SKM-1 (cell line): ENCODE data around the gene PFKL.
"Not testable (repeated sequence)": the region's sequence is repeated elsewhere in the genome, so short reads cannot be mapped to it uniquely, and the experiment has no call there.

Source experiments
- DNase-seq: peaks from one replicate; lab custom pipeline; 2025; ENCODE audit not compliant: unreplicated experiment; lab: John Stamatoyannopoulos, UW

PFKL gene

GRCh38 chr21:44293551-44294231, 6.2 kb upstream of the PFKL start:
- no peak for DNase-seq

- no peak for DNase-seq
These were observed 5.3 kb upstream of the PFKL start for GRCh38 chr21:44294391-44295162.

GRCh38 chr21:44295163-44295573, 4.7 kb upstream of the PFKL start:
- DNase-seq: no peak

DNA sequence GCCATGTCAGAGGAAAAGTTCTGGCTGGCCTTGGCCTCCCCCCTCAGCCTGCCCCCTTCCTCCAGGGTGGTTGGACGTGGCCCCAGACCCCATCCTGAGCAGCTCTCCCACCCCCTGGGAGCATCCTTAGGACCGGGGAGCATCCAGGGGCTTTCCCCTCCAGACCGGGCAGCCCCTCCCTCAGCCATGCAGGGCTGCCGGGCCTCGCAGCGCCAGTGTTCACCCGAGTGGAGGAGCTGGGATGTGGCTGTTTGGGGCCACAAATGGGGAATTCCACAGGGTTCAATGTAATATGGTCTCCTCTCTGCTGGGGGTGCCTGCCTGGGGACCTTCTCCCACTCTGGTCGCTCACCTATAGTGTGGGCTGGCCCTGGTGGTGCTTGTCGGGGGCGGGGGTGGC, 4.2 kb upstream of the PFKL start:
- DNase-seq: no peak

DNA sequence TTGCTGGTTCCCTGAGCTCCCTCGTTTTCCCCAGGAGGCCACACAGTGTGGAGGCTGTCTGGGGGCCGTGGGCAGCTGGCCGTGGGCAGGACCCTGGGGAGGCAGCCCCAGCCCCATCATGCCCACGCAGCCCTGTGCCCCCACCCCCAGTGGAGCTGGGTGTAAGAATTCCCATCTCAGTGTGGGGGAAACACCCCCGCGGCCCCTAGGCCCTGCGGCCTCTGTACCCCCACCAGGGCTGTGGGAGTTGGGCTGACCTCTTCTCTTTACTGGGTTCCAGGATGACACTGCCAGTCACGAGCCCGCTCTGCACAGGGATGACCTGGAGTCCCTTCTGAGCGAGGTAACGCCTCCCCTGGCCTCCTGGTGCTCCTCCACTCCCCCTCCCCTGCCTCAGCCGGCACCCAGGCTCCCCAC, 3.7 kb upstream of the PFKL start:
- no peak for DNase-seq

DNA sequence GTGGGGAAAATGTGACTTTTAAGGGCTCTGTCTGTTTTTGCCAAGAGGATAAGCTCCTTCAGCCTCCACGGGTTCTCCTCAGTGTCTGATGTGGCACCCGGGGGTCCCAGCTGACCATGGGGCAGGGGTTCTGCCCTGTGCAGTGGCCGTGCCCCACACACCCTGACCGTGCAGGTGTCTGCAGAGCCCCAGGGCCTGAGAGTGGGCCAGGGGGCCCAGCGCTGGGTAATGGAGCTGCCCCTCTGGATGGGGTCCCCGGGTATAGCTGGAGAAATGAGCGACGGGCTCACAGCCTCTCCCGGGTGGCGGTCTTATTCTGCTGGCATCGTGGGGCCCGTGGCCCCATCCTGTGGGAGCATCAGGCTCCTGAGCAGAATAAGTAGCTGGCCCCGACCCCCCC, 2.9 kb upstream of the PFKL start:
- DNase-seq: no peak

- peak; percentile 62 for DNase-seq
These were observed 2.1 kb upstream of the PFKL start for GRCh38 chr21:44297525-44298290.

DNA sequence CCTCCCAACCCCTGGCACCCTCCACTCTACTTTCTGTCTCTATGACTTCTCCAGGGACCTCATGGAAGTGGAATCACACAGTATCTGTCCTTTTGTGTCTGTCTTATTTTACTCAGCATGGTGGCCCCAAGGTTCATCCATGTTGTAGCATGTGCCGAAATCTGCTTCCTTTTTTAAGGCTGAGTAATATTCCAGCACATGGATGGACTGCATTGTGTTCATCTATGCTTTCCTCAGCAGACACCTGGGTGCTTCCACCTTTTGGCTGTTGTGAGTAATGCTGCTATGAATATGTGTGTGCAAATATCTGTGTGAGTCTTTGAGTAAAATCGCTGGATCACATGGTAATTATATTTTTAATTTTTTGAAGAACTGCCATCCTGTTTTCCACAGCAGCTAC, 1.6 kb upstream of the PFKL start:
- DNase-seq: no peak

DNA sequence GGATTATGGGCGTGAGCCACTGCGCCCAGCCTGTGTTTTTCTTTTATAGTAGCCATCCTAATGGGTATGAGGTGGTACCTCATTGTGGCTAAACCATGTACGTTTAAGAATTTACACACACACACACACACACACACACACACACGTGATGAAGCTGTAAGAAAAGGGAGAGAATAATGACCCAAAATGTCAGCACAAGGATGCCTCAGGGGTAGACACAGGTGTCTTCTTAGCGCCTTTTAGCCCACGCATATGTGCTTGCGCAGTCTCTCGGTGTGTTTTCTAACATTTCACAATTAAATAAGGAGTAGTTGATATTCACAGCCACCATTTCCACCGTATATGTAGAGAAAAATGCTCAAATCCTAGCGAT, 782 bp upstream of the PFKL start:
- no peak for DNase-seq

GRCh38 chr21:44300262-44300959, 558 bp downstream of the PFKL start:
- peak; percentile 25 for DNase-seq

- no peak for DNase-seq
These were observed 1.3 kb downstream of the PFKL start for GRCh38 chr21:44301141-44301540.

- no peak for DNase-seq
These were observed 2.1 kb downstream of the PFKL start for GRCh38 chr21:44301961-44302406.

DNA sequence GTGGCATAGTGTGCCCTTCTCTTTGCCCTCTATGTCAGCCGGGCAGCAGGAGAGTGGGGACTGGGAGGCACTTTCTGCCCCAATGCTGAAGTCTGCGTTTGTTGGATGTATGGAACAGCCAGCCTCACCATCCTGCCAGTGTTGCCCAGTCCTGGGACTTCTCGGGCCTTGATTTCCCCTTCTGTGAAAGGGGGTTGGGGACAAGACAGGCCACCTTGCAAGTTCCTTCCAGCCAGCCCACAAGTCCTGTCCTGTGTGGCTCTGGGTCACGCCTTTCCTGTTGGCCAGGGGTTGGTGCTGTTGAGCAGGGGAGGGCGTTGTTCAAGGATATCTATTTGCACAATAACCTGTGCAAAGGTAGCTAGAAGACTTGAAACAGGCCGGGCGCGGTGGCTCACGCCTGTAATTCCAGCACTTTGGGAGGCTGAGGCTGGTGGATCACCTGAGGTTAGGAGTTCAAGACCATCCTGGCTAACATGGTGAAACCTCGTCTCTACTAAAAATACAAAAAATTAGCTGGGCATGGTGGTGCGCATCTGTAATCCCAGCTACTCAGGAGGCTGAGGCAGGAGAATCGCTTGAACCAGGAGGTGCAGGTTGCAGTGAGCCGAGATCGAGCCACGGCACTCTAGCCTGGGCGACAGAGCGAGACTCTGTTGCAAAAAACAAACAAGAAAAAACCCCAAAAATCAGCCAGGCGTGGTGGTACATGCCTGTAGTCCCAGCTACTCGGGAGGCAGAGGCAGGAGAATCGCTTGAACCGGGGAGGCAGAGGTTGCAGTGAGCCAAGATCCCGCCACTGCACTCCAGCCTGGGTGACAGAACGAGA, 2.9 kb downstream of the PFKL start:
- not testable (repeated sequence) for DNase-seq

GRCh38 chr21:44303490-44303981, 3.7 kb downstream of the PFKL start:
- no peak for DNase-seq

GRCh38 chr21:44304011-44304616, 4.3 kb downstream of the PFKL start:
- DNase-seq: no peak

- DNase-seq: no peak
These were observed 5.0 kb downstream of the PFKL start for GRCh38 chr21:44304877-44305293.

- no peak for DNase-seq
These were observed 5.8 kb downstream of the PFKL start for GRCh38 chr21:44305691-44306090.

DNA sequence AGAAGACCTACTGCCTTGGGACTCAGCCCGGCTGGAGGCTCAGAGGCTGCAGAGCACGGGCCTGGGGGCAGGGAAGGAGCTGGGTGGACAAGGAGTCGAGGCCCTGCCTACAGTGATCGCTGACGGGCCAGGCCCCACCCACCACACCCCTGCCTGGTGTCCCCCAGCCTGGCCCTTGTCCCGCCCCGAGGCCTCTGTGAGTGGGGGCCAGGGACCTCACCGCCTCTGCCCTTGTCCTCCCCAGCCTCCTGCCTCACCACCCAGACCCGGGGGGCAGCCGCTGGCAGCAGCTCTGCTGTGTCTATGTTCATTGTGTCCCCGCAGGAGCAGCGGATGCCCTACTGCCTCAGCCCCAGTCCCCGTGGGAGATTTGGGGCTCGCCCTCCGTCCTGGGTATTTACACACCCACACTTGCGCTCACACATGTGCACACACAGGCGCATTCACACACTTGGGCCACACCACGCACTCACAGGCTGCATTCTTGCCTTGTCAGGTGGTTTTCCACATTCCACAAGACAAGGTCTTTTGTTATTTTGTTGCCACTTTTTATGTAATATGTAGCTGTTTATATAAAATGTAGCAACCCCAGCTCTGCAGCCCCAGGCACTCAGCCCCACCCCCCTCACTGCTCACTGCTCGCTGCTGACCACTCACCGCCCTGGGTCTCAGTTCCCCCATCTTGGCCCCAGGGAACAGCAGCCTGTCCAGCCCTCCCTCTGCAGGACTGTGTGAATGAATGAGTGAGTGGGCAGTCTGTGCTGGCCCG, 7.3 kb downstream of the PFKL start:
- DNase-seq: no peak
